Naive B cell (primary cell): ENCODE data around the gene ARAP1. TPM values are rescaled to one million over a fixed set of nuclear protein-coding genes. Genes with fewer than 3 reads are reported as not detected.

ENCODE experiments used
- ATAC-seq, 2 donors: fragments of 150-1000 bp; cut with Tn5 transposase; 2 replicates each; pipeline ENCODE4 v1.10.0; 2021; ENCODE audit warnings: low read depth in 2 of 2, mild to moderate bottlenecking in 2 of 2, moderate library complexity in 2 of 2
- DNase-seq: peaks from one replicate; pipeline ENCODE4 v3.0.0; 2022
- H3K27ac Mint-ChIP-seq, 6 donors: one replicate each; pipeline ENCODE4 v1.8.0; 2020 to 2022; ENCODE audit warnings: mild to moderate bottlenecking in 6 of 6, mixed read lengths in 6 of 6, moderate library complexity in 5 of 6, inconsistent platforms in 2 of 6
- H3K27me3 Mint-ChIP-seq, 3 donors: one replicate each; pipeline ENCODE4 v1.8.0; 2021 to 2022; ENCODE audit warnings: mixed read lengths in 3 of 3, mild to moderate bottlenecking in 1 of 3
- H3K36me3 Mint-ChIP-seq, 2 donors: one replicate each; pipeline ENCODE4 v1.8.0; 2020 to 2022; ENCODE audit warnings: mixed read lengths in 2 of 2, inconsistent platforms in 1 of 2, mild to moderate bottlenecking in 1 of 2
- H3K4me1 Mint-ChIP-seq, 3 donors: one replicate each; pipeline ENCODE4 v1.8.0; 2020 to 2022; ENCODE audit warnings: mixed read lengths in 3 of 3, inconsistent platforms in 1 of 3, mild to moderate bottlenecking in 1 of 3, moderate library complexity in 1 of 3
- H3K4me3 Mint-ChIP-seq, 8 donors: one replicate each; pipeline ENCODE4 v1.8.0; 2020 to 2022; ENCODE audit warnings: mild to moderate bottlenecking in 8 of 8, mixed read lengths in 8 of 8, moderate library complexity in 8 of 8, inconsistent platforms in 2 of 8
- H3K9me3 Mint-ChIP-seq, 7 donors: one replicate each; pipeline ENCODE4 v1.8.0; 2020 to 2022; ENCODE audit warnings: mixed read lengths in 7 of 7, mild to moderate bottlenecking in 5 of 7, inconsistent platforms in 2 of 7, moderate library complexity in 1 of 7
- polyA plus RNA-seq, 6 donors: library from polyadenylated mRNA; unstranded; fragments of 300-500 nt; fragmentation: Illumina TruSeq; gene quantifications; one replicate each; pipeline ENCODE4 v1.2.3, GENCODE V29; 2021; ENCODE audit warnings: low read depth in 6 of 6

Gene ARAP1
- polyA plus RNA-seq, 6 donors from 2014 or later, result 3.3 to 30.2 (median 14.0) TPM

GRCh38 chr11:72751116-72752087 is 806 bp downstream of the ARAP1 start:
- Mint-ChIP-seq H3K27ac (peak overlapping the region; percentile 66 to 99 (median 94)), H3K4me3 (peak overlapping the region; percentile 91 to 99 (median 96)), H3K4me1 (peaks cover 45 to 72% (median 60%) of the 10 kb centered on the region in 3 donors), H3K36me3 (no peaks in the 10 kb centered on the region), H3K9me3 (no peaks in the 10 kb centered on the region), H3K27me3 (no peaks in the 10 kb centered on the region)
- ATAC-seq (peak; percentile 2 to 3), DNase-seq (no peak)

GRCh38 chr11:72750556-72751115 is 1.6 kb downstream of the ARAP1 start:
- Mint-ChIP-seq H3K9me3 (no peaks in the 10 kb centered on the region), H3K36me3 (no peaks in the 10 kb centered on the region), H3K27ac (peak overlapping the region in 5 of 6 donors; percentile 44 to 99 (median 85)), H3K27me3 (no peaks in the 10 kb centered on the region), H3K4me1 (peaks cover 40 to 72% (median 67%) of the 10 kb centered on the region in 3 donors), H3K4me3 (peak overlapping the region; percentile 91 to 99 (median 96))
- DNase-seq (no peak), ATAC-seq (no peak)

GRCh38 chr11:72750086-72750485 is 2.1 kb downstream of the ARAP1 start:
- DNase-seq, result no peak
- no peaks in the 10 kb centered on the region for H3K9me3 Mint-ChIP-seq
- peak overlapping the region in 5 of 8 donors; percentile 42 to 91 (median 82) for H3K4me3 Mint-ChIP-seq
- no peaks in the 10 kb centered on the region for H3K36me3 Mint-ChIP-seq
- no peak for ATAC-seq
- H3K27ac Mint-ChIP-seq, result peak overlapping the region in 3 of 6 donors; percentile 33 to 99 (median 95)
- H3K27me3 Mint-ChIP-seq, result no peaks in the 10 kb centered on the region
- peaks cover 40 to 72% (median 72%) of the 10 kb centered on the region in 3 donors for H3K4me1 Mint-ChIP-seq

- Mint-ChIP-seq H3K36me3 (no peaks in the 10 kb centered on the region), H3K27ac (peak overlapping the region; percentile 32 to 99 (median 74)), H3K4me1 (peaks cover 56 to 88% (median 86%) of the 10 kb centered on the region in 3 donors), H3K9me3 (no peaks in the 10 kb centered on the region), H3K4me3 (peak overlapping the region in 1 of 8 donors; percentile 29), H3K27me3 (no peaks in the 10 kb centered on the region)
- ATAC-seq, result no peak
- no peak for DNase-seq
Observed at GRCh38 chr11:72747289-72747855, 4.8 kb downstream of the ARAP1 start.

GRCh38 chr11:72746821-72747220 is 5.4 kb downstream of the ARAP1 start:
- Mint-ChIP-seq H3K4me3 (peak overlapping the region in 1 of 8 donors; percentile 29), H3K4me1 (peaks cover 60 to 93% (median 86%) of the 10 kb centered on the region in 3 donors), H3K9me3 (no peaks in the 10 kb centered on the region), H3K36me3 (no peaks in the 10 kb centered on the region), H3K27ac (peak overlapping the region in 5 of 6 donors; percentile 33 to 99 (median 79)), H3K27me3 (no peaks in the 10 kb centered on the region)
- DNase-seq, result no peak
- no peak for ATAC-seq

- Mint-ChIP-seq H3K4me1 (peaks cover 60 to 95% (median 86%) of the 10 kb centered on the region in 3 donors), H3K27me3 (no peaks in the 10 kb centered on the region), H3K4me3 (peak overlapping the region in 6 of 8 donors; percentile 6 to 74 (median 40)), H3K27ac (peak overlapping the region; percentile 44 to 99 (median 82)), H3K36me3 (no peaks in the 10 kb centered on the region), H3K9me3 (no peaks in the 10 kb centered on the region)
- DNase-seq (no peak), ATAC-seq (no peak)
Observed at GRCh38 chr11:72745925-72746550, 6.2 kb downstream of the ARAP1 start.

- Mint-ChIP-seq H3K4me1 (peaks cover 60 to 95% (median 86%) of the 10 kb centered on the region in 3 donors), H3K9me3 (no peaks in the 10 kb centered on the region), H3K4me3 (peak overlapping the region in 2 of 8 donors; percentile 6 to 32), H3K27me3 (no peaks in the 10 kb centered on the region), H3K36me3 (no peaks in the 10 kb centered on the region), H3K27ac (peak overlapping the region; percentile 38 to 99 (median 82))
- ATAC-seq (no peak), DNase-seq (no peak)
Observed at GRCh38 chr11:72745511-72745910, 6.7 kb downstream of the ARAP1 start.

- Mint-ChIP-seq H3K27ac (peak overlapping the region; percentile 81 to 100 (median 98)), H3K4me3 (peak overlapping the region; percentile 20 to 86 (median 74)), H3K27me3 (no peaks in the 10 kb centered on the region), H3K4me1 (peaks cover 61 to 96% (median 86%) of the 10 kb centered on the region in 3 donors), H3K36me3 (no peaks in the 10 kb centered on the region), H3K9me3 (no peaks in the 10 kb centered on the region)
- ATAC-seq (peak in 1 of 2 donors; percentile 5), DNase-seq (no peak)
Observed at GRCh38 chr11:72744474-72744873, 7.7 kb downstream of the ARAP1 start.

GRCh38 chr11:72743321-72744221 is 8.6 kb downstream of the ARAP1 start:
- no peaks in the 10 kb centered on the region for H3K36me3 Mint-ChIP-seq
- peak overlapping the region; percentile 20 to 86 (median 76) for H3K4me3 Mint-ChIP-seq
- H3K9me3 Mint-ChIP-seq, result no peaks in the 10 kb centered on the region
- DNase-seq (peak; percentile 81), ATAC-seq (peak; percentile 92 to 93)
- H3K4me1 Mint-ChIP-seq, result peaks cover 62 to 96% (median 86%) of the 10 kb centered on the region in 3 donors
- no peaks in the 10 kb centered on the region for H3K27me3 Mint-ChIP-seq
- peak overlapping the region; percentile 81 to 100 (median 99) for H3K27ac Mint-ChIP-seq

GRCh38 chr11:72742513-72743320 is 9.5 kb downstream of the ARAP1 start:
- peak overlapping the region in 7 of 8 donors; percentile 17 to 95 (median 74) for H3K4me3 Mint-ChIP-seq

GRCh38 chr11:72741849-72742512 is 10.2 kb downstream of the ARAP1 start:
- Mint-ChIP-seq H3K27me3 (no peaks in the 10 kb centered on the region), H3K36me3 (no peaks in the 10 kb centered on the region), H3K9me3 (no peaks in the 10 kb centered on the region), H3K4me3 (peak overlapping the region in 6 of 8 donors; percentile 32 to 95 (median 83)), H3K27ac (peak overlapping the region; percentile 96 to 100 (median 99)), H3K4me1 (peaks cover 72 to 96% (median 86%) of the 10 kb centered on the region in 3 donors)
- ATAC-seq (no peak), DNase-seq (no peak)

More at GRCh38 chr11:72742513-72743320, 9.5 kb downstream of the ARAP1 start:
- peak overlapping the region; percentile 96 to 100 (median 99) for H3K27ac Mint-ChIP-seq
- no peaks in the 10 kb centered on the region for H3K36me3 Mint-ChIP-seq
- ATAC-seq, result no peak
- peaks cover 65 to 96% (median 86%) of the 10 kb centered on the region in 3 donors for H3K4me1 Mint-ChIP-seq
- DNase-seq, result no peak
- H3K27me3 Mint-ChIP-seq, result no peaks in the 10 kb centered on the region
- H3K9me3 Mint-ChIP-seq, result no peaks in the 10 kb centered on the region
